Endothelial cell of umbilical vein (primary cell): Measurements from ENCODE around the gene PPP1R12A. TPM values are rescaled to one million over a fixed set of nuclear protein-coding genes. Genes with fewer than 3 reads are reported as not detected.

Experiments used
- BruUV-seq: library from RNA; stranded (reverse); fragments of 400-500 nt; replicated peaks from 2 replicates; lab custom pipeline; 2021; lab: Mats Ljungman, UMichigan
- CTCF ChIA-PET: fragments of 300-600, 350-600 bp; sonication (Branson Sonifier 250); formaldehyde crosslinking; loops from one replicate; lab custom pipeline; 2021; ENCODE audit warnings: antibody characterized with exemption, inconsistent platforms; lab: Charles Lee
- POLR2A ChIA-PET: fragments of 300-600, 350-600 bp; sonication (Branson Sonifier 250); formaldehyde crosslinking; loops from one replicate; lab custom pipeline; 2021; ENCODE audit warnings: antibody characterized with exemption, inconsistent platforms; lab: Charles Lee
- DNase-seq: peaks from one replicate; pipeline ENCODE4 v3.0.0-alpha.2; 2011; ENCODE audit warnings: low read depth, low spot score
- FAIRE-seq: peaks from 2 replicates; lab custom pipeline; 2011; peaks lifted over from hg19 to GRCh38; lab: Jason Lieb, UNC
- H2AFZ ChIP-seq: 2 replicates; pipeline ENCODE4 v1.6.0; 2012; ENCODE audit warnings: low read depth, low read length, control low read depth, inconsistent platforms
- H3K27ac ChIP-seq: 2 replicates; pipeline ENCODE4 v1.5.1; 2011; ENCODE audit warnings: low read depth, mild to moderate bottlenecking, control low read depth, low read length, moderate library complexity; ENCODE audit not compliant: insufficient read depth
- H3K27me3 ChIP-seq, 2 experiments: 2 replicates each; pipeline versions ENCODE4 v1.6.0 to v1.6.1; 2011; ENCODE audit warnings: low read length in 2 of 2, mixed read lengths in 1 of 2; ENCODE audit not compliant: control insufficient read depth in 2 of 2, insufficient read depth in 2 of 2
- H3K36me3 ChIP-seq, 2 experiments: 2 replicates in 1 of 2; 3 replicates in 1 of 2; pipeline ENCODE4 v1.5.1; 2011; ENCODE audit warnings: low read length in 2 of 2, mild to moderate bottlenecking in 1 of 2, moderate library complexity in 1 of 2; ENCODE audit not compliant: control insufficient read depth in 2 of 2, insufficient read depth in 2 of 2; ENCODE audit errors: extremely low read depth in 1 of 2
- H3K4me1 ChIP-seq: 3 replicates; pipeline ENCODE4 v1.5.1; 2011; ENCODE audit warnings: mild to moderate bottlenecking, low read length; ENCODE audit not compliant: control insufficient read depth, insufficient read depth; ENCODE audit errors: extremely low read depth
- H3K4me2 ChIP-seq: 2 replicates; pipeline ENCODE4 v1.6.1; 2011; ENCODE audit warnings: low read length, control low read depth, mixed read lengths; ENCODE audit not compliant: insufficient read depth
- H3K4me3 ChIP-seq, 3 experiments: fragments of 200-600 bp in 1 of 3; sonication (generic), shearing (Covaris generic) in 1 of 3; replicated peaks in 1 of 3; 2 replicates each; pipeline ENCODE4 v1.5.1; 2011 to 2016; ENCODE audit warnings: control low read depth in 3 of 3, low read length in 3 of 3, mild to moderate bottlenecking in 2 of 3, inconsistent platforms in 1 of 3, low read depth in 1 of 3, moderate library complexity in 1 of 3; ENCODE audit not compliant: insufficient read depth in 1 of 3
- H3K79me2 ChIP-seq: 2 replicates; pipeline ENCODE4 v1.6.0; 2012; ENCODE audit warnings: low read length, inconsistent platforms; ENCODE audit not compliant: control insufficient read depth, insufficient read depth
- H3K9ac ChIP-seq: replicated peaks from 2 replicates; pipeline ENCODE3; 2011; ENCODE audit warnings: low read length, control low read depth; ENCODE audit not compliant: insufficient read depth; ENCODE audit errors: extremely low read depth
- H3K9me1 ChIP-seq: replicated peaks from 3 replicates; pipeline ENCODE4 v1.6.0; 2011; ENCODE audit warnings: mild to moderate bottlenecking, low read length; ENCODE audit not compliant: control insufficient read depth, insufficient read depth; ENCODE audit errors: extremely low read depth
- H3K9me3 ChIP-seq: replicated peaks from 2 replicates; pipeline ENCODE4 v1.5.1; 2012; ENCODE audit warnings: low read length, inconsistent platforms; ENCODE audit not compliant: control insufficient read depth, insufficient read depth
- H4K20me1 ChIP-seq: replicated peaks from 2 replicates; pipeline ENCODE3; 2011; ENCODE audit warnings: mild to moderate bottlenecking, low read length; ENCODE audit not compliant: control insufficient read depth, insufficient read depth; ENCODE audit errors: extremely low read depth
- CTCF ChIP-seq, 2 donors: IDR thresholded peaks; 1 replicate in 1 of 2; 2 replicates in 1 of 2; pipeline ENCODE4 v1.5.1; 2011; ENCODE audit warnings: low read length in 2 of 2, mild to moderate bottlenecking in 2 of 2, moderate library complexity in 2 of 2, control low read depth in 1 of 2, inconsistent platforms in 1 of 2, low read depth in 1 of 2; ENCODE audit not compliant: insufficient read depth in 1 of 2; ENCODE audit errors: extremely low read depth in 1 of 2
- EZH2 ChIP-seq: IDR thresholded peaks from 2 replicates; pipeline ENCODE4 v1.6.1; 2012; ENCODE audit warnings: borderline replicate concordance, low read depth, mild to moderate bottlenecking, moderate library complexity, low read length, inconsistent platforms; ENCODE audit not compliant: severe bottlenecking
- FOS ChIP-seq: IDR thresholded peaks from 2 replicates; pipeline ENCODE4 v1.6.1; 2011; ENCODE audit warnings: mild to moderate bottlenecking, low read length, moderate library complexity, borderline replicate concordance; ENCODE audit not compliant: insufficient read depth
- GATA2 ChIP-seq: IDR thresholded peaks from 2 replicates; pipeline ENCODE4 v1.7.0; 2011; ENCODE audit warnings: low read depth, mild to moderate bottlenecking, moderate library complexity, mixed read lengths, low read length; ENCODE audit not compliant: insufficient read length, insufficient read depth
- JUN ChIP-seq: IDR thresholded peaks from 2 replicates; pipeline ENCODE4 v1.6.1; 2011; ENCODE audit warnings: borderline replicate concordance, low read depth; ENCODE audit not compliant: insufficient read length, insufficient read depth
- MAX ChIP-seq: IDR thresholded peaks from 2 replicates; pipeline ENCODE4 v1.6.1; 2011; ENCODE audit not compliant: insufficient read depth, insufficient read length
- MYC ChIP-seq: IDR thresholded peaks from one replicate; pipeline ENCODE4 v1.6.1; 2011; ENCODE audit warnings: mild to moderate bottlenecking, low read depth, low read length
- POLR2A ChIP-seq: IDR thresholded peaks from 2 replicates; pipeline ENCODE4 v1.6.1; 2012; ENCODE audit warnings: low read depth, mild to moderate bottlenecking, control low read depth, low read length
- POLR2AphosphoS5 ChIP-seq: IDR thresholded peaks from 2 replicates; pipeline ENCODE4 v1.6.1; 2012; ENCODE audit warnings: low read depth, mild to moderate bottlenecking, control low read depth, low read length, moderate library complexity; ENCODE audit not compliant: insufficient read depth
- dilution Hi-C: fragments of 300-500 bp; cut with MboI; formaldehyde crosslinking; loops from one replicate; pipeline ENCODE4 v1.15.0; 2019; ENCODE audit warnings: low sequenced_read_pairs; ENCODE audit not compliant: extremely low pct_ligation_motif_present
- intact Hi-C: fragments of 100-400 bp; cut with micrococcal nuclease; formaldehyde crosslinking; loops from one replicate; pipeline ENCODE4 v1.10.0; 2022
- polyA plus RNA-seq, 4 experiments: library from polyadenylated mRNA; depleted of rRNA in 3 of 4; stranded (reverse) in 3 of 4; unstranded in 1 of 4; fragments of >200 nt; gene quantifications; 2 replicates each; pipeline versions ENCODE4 v1.2.1 to v1.2.3, GENCODE V29; 2011 to 2012; ENCODE audit warnings: missing spikeins in 1 of 4
- total RNA-seq: library from RNA; stranded (reverse); gene quantifications from 2 replicates; pipeline ENCODE4 v1.2.3, GENCODE V29; 2021

The PPP1R12A gene
- total and polyA plus RNA-seq, 2 donors (not counting 3 experiments of a cell fraction or from before 2014, with no cell fraction given) = 12.9 to 83.9 TPM

GRCh38 chr12:79769189-79769859 is 165.6 kb downstream of the PPP1R12A start:
- no peaks in the 10 kb centered on the region for H3K9me3 ChIP-seq
- no peaks in the 10 kb centered on the region for H3K27me3 ChIP-seq
- intact Hi-C loops = no loop called here
- H3K4me1 ChIP-seq = no peaks in the 10 kb centered on the region
- TF ChIP-seq POLR2A = no peak
- no peak for TF ChIP-seq GATA2
- no peak for TF ChIP-seq MYC
- no peak for TF ChIP-seq EZH2
- TF ChIP-seq JUN = no peak
- no peak for TF ChIP-seq FOS
- TF ChIP-seq MAX = no peak
- no peak for TF ChIP-seq POLR2AphosphoS5
- TF ChIP-seq CTCF (IDR thresholded peaks at IDR 0.05; ENCODE audit: extremely low read depth in 1 of 2, insufficient read depth in 1 of 2, low read depth in 1 of 2, low read length in 2 of 2) = no peak
- no TSS peak for BruUV-seq
- dilution Hi-C loops = no loop called here
- H3K9me1 ChIP-seq = peaks cover 2% of the 10 kb centered on the region
- H3K27ac ChIP-seq = no peak overlapping the region
- H3K36me3 ChIP-seq = no peaks in the 10 kb centered on the region
- DNase-seq = no peak
- no peak overlapping the region for H3K4me3 ChIP-seq
- H3K4me2 ChIP-seq = no peak overlapping the region
- H2AFZ ChIP-seq = no peak overlapping the region
- no peak overlapping the region for H3K9ac ChIP-seq
- H4K20me1 ChIP-seq = no peaks in the 10 kb centered on the region
- CTCF ChIA-PET = interaction anchor here (1.0 to 2.5 kb wide), 4 partner anchors 9 to 117 kb away, joined by 3 to 13 read pairs (median 4); no protein-coding TSS in a partner anchor
- POLR2A ChIA-PET = no interaction called here
- no peak for FAIRE-seq
- H3K79me2 ChIP-seq = no peaks in the 10 kb centered on the region
